IPS-NIHi7 (cell line): ENCODE measurements around the gene MICAL2.

Source experiments
- DNase-seq: peaks from one replicate; pipeline ENCODE4 v3.0.0; 2012; ENCODE audit warnings: mixed read lengths; ENCODE audit errors: extremely low spot score

MICAL2 gene

GRCh38 chr11:12188548-12189317 is 78.3 kb downstream of the MICAL2 start:
- no peak for DNase-seq

- DNase-seq = no peak
Observed at GRCh38 chr11:12189543-12190235, 79.3 kb downstream of the MICAL2 start.

- DNase-seq = no peak
Observed at GRCh38 chr11:12190511-12190910, 80.1 kb downstream of the MICAL2 start.

GRCh38 chr11:12192794-12193514 is 82.6 kb downstream of the MICAL2 start:
- no peak for DNase-seq

- no peak for DNase-seq
Observed at GRCh38 chr11:12193515-12194336, 83.3 kb downstream of the MICAL2 start.

GRCh38 chr11:12195768-12196167 is 85.4 kb downstream of the MICAL2 start:
- DNase-seq = no peak

GRCh38 chr11:12196308-12196707 is 85.9 kb downstream of the MICAL2 start:
- no peak for DNase-seq

GRCh38 chr11:12196872-12197271 is 86.5 kb downstream of the MICAL2 start:
- DNase-seq = no peak

GRCh38 chr11:12198251-12199222 is 88.1 kb downstream of the MICAL2 start:
- no peak for DNase-seq

- no peak for DNase-seq
Observed at GRCh38 chr11:12199231-12199948, 89.0 kb downstream of the MICAL2 start.

- DNase-seq = no peak
Observed at GRCh38 chr11:12200279-12200990, 90.0 kb downstream of the MICAL2 start.

GRCh38 chr11:12200991-12201985 is 90.9 kb downstream of the MICAL2 start:
- no peak for DNase-seq

GRCh38 chr11:12202661-12203310 is 92.4 kb downstream of the MICAL2 start:
- DNase-seq = no peak

GRCh38 chr11:12204506-12204905 is 94.1 kb downstream of the MICAL2 start:
- no peak for DNase-seq

- no peak for DNase-seq
Observed at GRCh38 chr11:12205330-12205729, 94.9 kb downstream of the MICAL2 start.

- no peak for DNase-seq
Observed at GRCh38 chr11:12206529-12206928, 96.1 kb downstream of the MICAL2 start.

- no peak for DNase-seq
Observed at GRCh38 chr11:12207384-12208150, 97.2 kb downstream of the MICAL2 start.
